Peyer's patch (tissue), 4 donors: ENCODE data around the gene GRHPR. TPM values are rescaled to one million over a fixed set of nuclear protein-coding genes. Genes with fewer than 3 reads are reported as not detected.

Source experiments
- DNase-seq, 3 donors: peaks; one replicate each; pipeline ENCODE4 v3.0.0-alpha.2; 2017 to 2019
- H3K27ac ChIP-seq, 4 donors: fragments of 200-600 bp; sonication (generic); one replicate each; pipeline ENCODE4 v1.5.1; 2016 to 2019
- H3K27me3 ChIP-seq, 2 donors: fragments of 200-600 bp; sonication (generic); one replicate each; pipeline ENCODE4 v1.5.1; 2019
- H3K36me3 ChIP-seq, 3 donors: fragments of 200-600 bp; sonication (generic); one replicate each; pipeline ENCODE4 v1.5.1; 2016 to 2019
- H3K4me1 ChIP-seq, 4 donors: fragments of 200-600 bp; sonication (generic); one replicate each; pipeline ENCODE4 v1.5.1; 2016 to 2019
- H3K4me3 ChIP-seq, 4 donors: fragments of 200-600 bp; sonication (generic); 1 replicate in 3 of 4; 2 replicates in 1 of 4; pipeline ENCODE4 v1.5.1; 2016 to 2019; ENCODE audit warnings: mild to moderate bottlenecking in 1 of 4
- H3K9me3 ChIP-seq, 4 donors: fragments of 200-600 bp; sonication (generic); one replicate each; pipeline ENCODE4 v1.5.1; 2016 to 2019; ENCODE audit warnings: mild to moderate bottlenecking in 1 of 4
- POLR2A ChIP-seq, 2 donors: fragments of 450-650 bp; IDR thresholded peaks; one replicate each; pipeline ENCODE4 v1.5.1; 2017; ENCODE audit warnings: antibody characterized with exemption in 2 of 2, mild to moderate bottlenecking in 2 of 2, moderate library complexity in 2 of 2
- total RNA-seq, 4 donors: library from RNA; depleted of rRNA; stranded (reverse); fragments of >200 nt; gene quantifications; one replicate each; pipeline ENCODE4 v1.1.0, GENCODE V29; 2016
- TF ChIP-seq, protein P1 (sequence below), 6 experiments: fragments of 450-650 bp in 4 of 6; fragments of 200-600 bp in 2 of 6; sonication (generic) in 1 of 6; IDR thresholded peaks; one replicate each; pipeline ENCODE4 v1.5.1; 2017 to 2019; ENCODE audit warnings: antibody characterized with exemption in 6 of 6, mild to moderate bottlenecking in 3 of 6, moderate library complexity in 1 of 6

Gene GRHPR
- total RNA-seq, 4 donors from 2014 or later: 99.0 to 141 (median 114) TPM

DNA sequence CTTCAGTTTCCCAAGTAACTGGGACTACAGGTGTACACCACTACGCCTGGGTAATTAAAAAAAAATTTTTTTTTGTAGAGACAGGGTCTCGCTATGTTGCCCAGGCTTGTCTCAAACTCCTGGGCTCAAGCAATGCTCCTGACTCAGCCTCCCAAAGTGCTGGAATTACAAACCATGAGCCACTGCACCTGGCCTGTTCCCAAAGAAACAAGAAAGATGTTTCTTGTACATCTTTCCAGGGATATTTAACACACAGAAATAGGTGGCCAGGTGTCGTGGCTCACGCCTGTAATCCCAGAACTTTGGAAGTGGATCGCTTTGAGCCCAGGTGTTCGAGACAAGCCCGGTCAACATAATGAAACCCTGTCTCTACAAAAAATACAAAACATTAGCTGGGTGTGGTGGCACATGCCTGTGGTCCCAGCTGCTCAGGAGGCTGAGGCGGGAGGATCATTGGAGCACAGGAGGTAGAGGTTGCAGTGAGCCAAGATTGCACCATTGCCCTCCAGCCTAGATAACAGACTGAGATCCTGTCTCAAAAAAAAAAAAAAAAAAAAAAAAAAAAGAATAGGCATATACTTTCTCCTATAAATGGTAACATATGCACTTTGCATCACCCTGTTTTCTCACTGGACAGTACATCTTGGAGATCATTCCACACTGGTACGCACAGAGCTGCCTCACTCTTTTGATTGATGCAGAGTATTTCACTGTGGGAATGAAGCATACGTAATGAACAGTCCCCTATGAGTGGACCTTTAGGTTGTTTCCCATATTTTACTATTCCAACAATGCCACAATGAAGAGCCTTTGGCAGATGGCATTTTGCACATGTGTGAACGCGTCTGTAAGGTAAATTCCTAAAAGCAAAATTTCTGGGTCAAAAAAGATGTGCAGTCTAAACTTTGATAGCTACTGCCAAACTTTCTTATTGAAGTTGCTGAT lies 2.0 kb upstream of the GRHPR start:
- H3K36me3 ChIP-seq: no peaks in the 10 kb centered on the region
- no peak for TF ChIP-seq POLR2A (IDR thresholded peaks at IDR 0.05)
- TF ChIP-seq, protein P1, sequence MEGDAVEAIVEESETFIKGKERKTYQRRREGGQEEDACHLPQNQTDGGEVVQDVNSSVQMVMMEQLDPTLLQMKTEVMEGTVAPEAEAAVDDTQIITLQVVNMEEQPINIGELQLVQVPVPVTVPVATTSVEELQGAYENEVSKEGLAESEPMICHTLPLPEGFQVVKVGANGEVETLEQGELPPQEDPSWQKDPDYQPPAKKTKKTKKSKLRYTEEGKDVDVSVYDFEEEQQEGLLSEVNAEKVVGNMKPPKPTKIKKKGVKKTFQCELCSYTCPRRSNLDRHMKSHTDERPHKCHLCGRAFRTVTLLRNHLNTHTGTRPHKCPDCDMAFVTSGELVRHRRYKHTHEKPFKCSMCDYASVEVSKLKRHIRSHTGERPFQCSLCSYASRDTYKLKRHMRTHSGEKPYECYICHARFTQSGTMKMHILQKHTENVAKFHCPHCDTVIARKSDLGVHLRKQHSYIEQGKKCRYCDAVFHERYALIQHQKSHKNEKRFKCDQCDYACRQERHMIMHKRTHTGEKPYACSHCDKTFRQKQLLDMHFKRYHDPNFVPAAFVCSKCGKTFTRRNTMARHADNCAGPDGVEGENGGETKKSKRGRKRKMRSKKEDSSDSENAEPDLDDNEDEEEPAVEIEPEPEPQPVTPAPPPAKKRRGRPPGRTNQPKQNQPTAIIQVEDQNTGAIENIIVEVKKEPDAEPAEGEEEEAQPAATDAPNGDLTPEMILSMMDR (IDR thresholded peaks at IDR 0.05): no peak
- DNase-seq: no peak

GRCh38 chr9:37421914-37422288 lies 595 bp upstream of the GRHPR start:
- H3K36me3 ChIP-seq: peaks cover 0 to 12% (median 0%) of the 10 kb centered on the region in 3 donors
- no peaks in the 10 kb centered on the region for H3K9me3 ChIP-seq
- peaks cover 0 to 26% (median 11%) of the 10 kb centered on the region in 4 donors for H3K4me1 ChIP-seq
- TF ChIP-seq, protein P1 (IDR thresholded peaks at IDR 0.05): no peak
- no peak for TF ChIP-seq POLR2A (IDR thresholded peaks at IDR 0.05)
- peak overlapping the region; percentile 80 to 89 (median 84) for H3K27ac ChIP-seq
- H3K4me3 ChIP-seq: peak overlapping the region; percentile 72 to 98 (median 86)
- peak in 1 of 3 donors; percentile 30 for DNase-seq
- no peaks in the 10 kb centered on the region for H3K27me3 ChIP-seq

More for the DNA sequence above, 2.0 kb upstream of the GRHPR start:
- Histone ChIP-seq H3K27ac (no peak overlapping the region), H3K27me3 (no peaks in the 10 kb centered on the region), H3K9me3 (no peaks in the 10 kb centered on the region), H3K4me1 (peaks cover 0 to 26% (median 11%) of the 10 kb centered on the region in 4 donors), H3K4me3 (no peak overlapping the region)

GRCh38 chr9:37423508-37423907 lies 1.0 kb downstream of the GRHPR start:
- H3K9me3 ChIP-seq: no peaks in the 10 kb centered on the region
- H3K27ac ChIP-seq: peak overlapping the region in 1 of 4 donors; percentile 80
- H3K4me3 ChIP-seq: peak overlapping the region in 3 of 4 donors; percentile 72 to 98 (median 88)
- peaks cover 0 to 28% (median 0%) of the 10 kb centered on the region in 3 donors for H3K36me3 ChIP-seq
- TF ChIP-seq POLR2A (IDR thresholded peaks at IDR 0.05): no peak
- TF ChIP-seq, protein P1 (IDR thresholded peaks at IDR 0.05): no peak
- H3K4me1 ChIP-seq: peaks cover 0 to 26% (median 11%) of the 10 kb centered on the region in 4 donors
- DNase-seq: no peak
- no peaks in the 10 kb centered on the region for H3K27me3 ChIP-seq

- TF ChIP-seq POLR2A (IDR thresholded peaks at IDR 0.05): no peak
- TF ChIP-seq, protein P1 (IDR thresholded peaks at IDR 0.05): no peak
- Histone ChIP-seq H3K36me3 (peaks cover 0 to 35% (median 0%) of the 10 kb centered on the region in 3 donors), H3K4me1 (peaks cover 0 to 26% (median 11%) of the 10 kb centered on the region in 4 donors), H3K9me3 (no peaks in the 10 kb centered on the region), H3K4me3 (peak overlapping the region in 1 of 4 donors; percentile 72), H3K27me3 (no peaks in the 10 kb centered on the region), H3K27ac (no peak overlapping the region)
- no peak for DNase-seq
Observed at GRCh38 chr9:37424204-37424685, 1.7 kb downstream of the GRHPR start.

DNA sequence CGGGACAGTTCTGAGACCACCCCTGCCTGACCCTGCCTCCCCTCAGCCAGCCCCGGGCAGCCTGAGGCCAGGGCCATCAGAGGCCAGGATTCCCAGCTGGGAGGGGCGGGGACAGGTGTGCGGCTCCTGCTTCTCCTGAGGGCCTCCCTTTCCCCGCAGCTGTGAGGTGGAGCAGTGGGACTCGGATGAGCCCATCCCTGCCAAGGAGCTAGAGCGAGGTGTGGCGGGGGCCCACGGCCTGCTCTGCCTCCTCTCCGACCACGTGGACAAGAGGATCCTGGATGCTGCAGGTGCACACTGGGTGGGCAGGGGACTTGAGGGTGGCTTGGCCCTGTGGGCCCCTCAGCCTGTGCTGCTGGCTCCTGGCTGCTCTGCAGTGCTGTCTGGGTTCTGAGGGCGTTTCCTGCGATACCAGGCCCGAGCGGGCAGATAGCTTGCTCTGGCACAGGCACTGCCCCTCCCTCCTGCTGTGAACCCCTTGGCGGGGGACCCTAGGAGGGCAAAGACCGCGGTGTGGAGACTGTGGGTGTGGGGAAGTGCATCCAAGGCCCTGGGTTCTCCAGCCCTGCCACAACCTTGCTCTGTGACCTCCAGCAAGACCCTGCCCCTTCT lies 2.3 kb downstream of the GRHPR start:
- Histone ChIP-seq H3K4me3 (no peak overlapping the region), H3K27me3 (no peaks in the 10 kb centered on the region), H3K9me3 (no peaks in the 10 kb centered on the region), H3K36me3 (peaks cover 0 to 40% (median 0%) of the 10 kb centered on the region in 3 donors), H3K4me1 (peaks cover 0 to 26% (median 11%) of the 10 kb centered on the region in 4 donors), H3K27ac (no peak overlapping the region)
- no peak for DNase-seq
- TF ChIP-seq, protein P1 (IDR thresholded peaks at IDR 0.05): no peak
- no peak for TF ChIP-seq POLR2A (IDR thresholded peaks at IDR 0.05)
